Hepatocyte (in vitro differentiated cells): ENCODE measurements around the gene SRGAP2C.
"Not testable (repeated sequence)": the region's sequence is repeated elsewhere in the genome, so short reads cannot be mapped to it uniquely, and the experiment has no call there.

ENCODE experiments used
- CTCF ChIP-seq: fragments of 200-600 bp; sonication (generic); IDR thresholded peaks from 2 replicates; pipeline ENCODE4 v1.5.1; 2016; ENCODE audit warnings: antibody characterized with exemption, mild to moderate bottlenecking; ENCODE audit not compliant: poor library complexity
- EZH2 ChIP-seq: fragments of 200-600 bp; sonication (generic); IDR thresholded peaks from 2 replicates; pipeline ENCODE4 v1.6.1; 2016; ENCODE audit warnings: antibody characterized with exemption, mild to moderate bottlenecking, borderline replicate concordance

GRCh38 chr1:121324726-121325125 is 140.0 kb downstream of the SRGAP2C start:
- TF ChIP-seq CTCF, EZH2: not testable (repeated sequence)
